Osteoblast (primary cell): ENCODE measurements around the gene DMRTB1. TPM values are rescaled to one million over a fixed set of nuclear protein-coding genes. Genes with fewer than 3 reads are reported as not detected.

Experiments
- DNase-seq: peaks from one replicate; pipeline ENCODE4 v3.0.0; 2011; ENCODE audit warnings: low spot score, mixed read lengths; ENCODE audit not compliant: insufficient read length; ENCODE audit errors: missing footprints
- H2AFZ ChIP-seq: 2 replicates; pipeline ENCODE4 v1.6.0; 2011; ENCODE audit warnings: mild to moderate bottlenecking, low read length
- H3K27ac ChIP-seq: 2 replicates; pipeline ENCODE4 v1.5.1; 2011; ENCODE audit warnings: mild to moderate bottlenecking, low read depth, low read length, moderate library complexity
- H3K27me3 ChIP-seq: 2 replicates; pipeline ENCODE4 v1.6.0; 2012; ENCODE audit warnings: mild to moderate bottlenecking, control low read depth, inconsistent platforms, low read length, moderate library complexity; ENCODE audit not compliant: insufficient read depth
- H3K36me3 ChIP-seq: 2 replicates; pipeline ENCODE4 v1.5.1; 2011; ENCODE audit warnings: mild to moderate bottlenecking, low read length, control low read depth, moderate library complexity; ENCODE audit not compliant: insufficient read depth
- H3K4me1 ChIP-seq: 2 replicates; pipeline ENCODE4 v1.5.1; 2011; ENCODE audit warnings: mild to moderate bottlenecking, low read length, control low read depth, moderate library complexity; ENCODE audit not compliant: insufficient read depth
- H3K4me2 ChIP-seq: 2 replicates; pipeline ENCODE4 v1.6.0; 2011; ENCODE audit warnings: mild to moderate bottlenecking, low read length; ENCODE audit not compliant: insufficient read depth
- H3K4me3 ChIP-seq: fragments of 200-600 bp; sonication (generic); 3 replicates; pipeline ENCODE4 v1.5.1; 2012; ENCODE audit warnings: mild to moderate bottlenecking, low read length, inconsistent platforms; ENCODE audit not compliant: insufficient read depth
- H3K79me2 ChIP-seq: 2 replicates; pipeline ENCODE4 v1.6.0; 2012; ENCODE audit warnings: mild to moderate bottlenecking, low read length, control low read depth, inconsistent platforms; ENCODE audit not compliant: insufficient read depth
- H3K9me3 ChIP-seq: 2 replicates; pipeline ENCODE4 v1.5.1; 2011; ENCODE audit warnings: low read depth, low read length, control low read depth
- H4K20me1 ChIP-seq: 2 replicates; pipeline ENCODE4 v1.6.0; 2012; ENCODE audit warnings: mild to moderate bottlenecking, low read length, control low read depth; ENCODE audit not compliant: insufficient read depth
- CTCF ChIP-seq: IDR thresholded peaks from 2 replicates; pipeline ENCODE4 v1.5.1; 2011; ENCODE audit warnings: mild to moderate bottlenecking, low read depth, low read length, moderate library complexity; ENCODE audit errors: extremely low read depth
- total RNA-seq: library from RNA; depleted of rRNA; stranded (reverse); fragments of >200 nt; gene quantifications from 2 replicates; pipeline ENCODE4 v1.2.3, GENCODE V29; 2012

The DMRTB1 gene
- total RNA-seq: not detected in 2 replicates

- Histone ChIP-seq H3K4me2 (no peak within 1 kb of the TSS), H3K36me3 (no peaks in the 10 kb centered on the region), H3K4me3 (no peak within 1 kb of the TSS), H3K27me3 (peaks cover 13% of the 10 kb centered on the region), H3K9me3 (no peaks in the 10 kb centered on the region), H3K4me1 (no peaks in the 10 kb centered on the region), H4K20me1 (no peaks in the 10 kb centered on the region), H3K79me2 (no peaks in the 10 kb centered on the region), H2AFZ (no peak within 1 kb of the TSS), H3K27ac (no peak within 1 kb of the TSS)
- no peak for DNase-seq
- no peak for TF ChIP-seq CTCF
Measured at GRCh38 chr1:53459321-53460175, at the start of gene DMRTB1. Gene DMRTB1, plus strand, starts transcription at chr1:53459399. Its CDS starts 55 bp downstream, at chr1:53459454.

DNA sequence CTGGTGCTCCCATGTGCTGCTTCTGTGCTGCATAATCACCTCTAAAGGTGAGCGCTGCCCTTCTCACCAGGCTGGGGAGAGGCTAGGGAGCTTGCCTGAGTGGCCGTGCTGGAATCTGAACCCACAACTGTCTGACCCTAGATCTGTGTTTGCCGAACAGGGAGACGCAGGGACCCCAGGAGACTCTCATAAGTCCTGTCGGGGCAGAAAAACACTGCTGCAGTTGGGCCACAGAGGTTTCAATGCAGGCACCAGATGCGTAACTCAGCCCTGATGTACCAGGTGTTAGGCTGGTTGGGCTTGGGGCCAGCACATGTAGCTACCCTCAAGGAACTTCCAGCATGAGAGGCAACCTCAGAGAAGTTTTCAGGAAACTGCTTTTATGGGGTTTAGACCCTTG is 49.5 kb upstream of the DMRTB1 start:
- no peaks in the 10 kb centered on the region for H4K20me1 ChIP-seq
- no peak for DNase-seq
- no peaks in the 10 kb centered on the region for H3K9me3 ChIP-seq
- peaks cover 2% of the 10 kb centered on the region for H3K27me3 ChIP-seq
- peaks cover 62% of the 10 kb centered on the region for H3K4me1 ChIP-seq
- no peak overlapping the region for H3K4me3 ChIP-seq
- H2AFZ ChIP-seq: no peak overlapping the region
- H3K79me2 ChIP-seq: no peaks in the 10 kb centered on the region
- peak overlapping the region; percentile 50 for H3K4me2 ChIP-seq
- no peak overlapping the region for H3K27ac ChIP-seq
- no peaks in the 10 kb centered on the region for H3K36me3 ChIP-seq
- no peak for TF ChIP-seq CTCF

DNA sequence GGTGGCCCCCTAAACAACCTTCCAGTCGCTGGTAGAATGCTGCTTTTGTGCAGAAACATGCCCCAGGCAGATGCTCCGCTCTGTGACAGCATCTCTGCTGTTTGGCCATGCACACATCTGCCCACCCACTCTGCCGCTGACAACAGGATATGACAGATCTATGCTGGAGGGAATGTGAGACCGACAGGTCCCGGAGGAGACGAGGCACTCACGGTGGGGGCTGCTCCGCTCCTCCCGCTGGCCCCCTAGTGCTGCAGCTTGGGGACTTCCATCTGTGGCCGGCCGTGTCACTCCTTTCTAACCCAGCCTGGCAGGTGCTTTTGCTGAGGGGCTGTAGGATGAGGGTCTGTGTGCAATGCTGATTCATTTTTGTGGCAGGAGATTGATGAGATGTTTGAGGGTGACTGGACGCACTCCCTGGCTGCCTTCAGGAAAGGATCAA is 49.1 kb upstream of the DMRTB1 start:
- no peaks in the 10 kb centered on the region for H3K27me3 ChIP-seq
- H3K27ac ChIP-seq: peak overlapping the region; percentile 26
- no peak overlapping the region for H2AFZ ChIP-seq
- no peak overlapping the region for H3K4me3 ChIP-seq
- no peak for TF ChIP-seq CTCF
- H3K79me2 ChIP-seq: no peaks in the 10 kb centered on the region
- peak overlapping the region; percentile 50 for H3K4me2 ChIP-seq
- no peak for DNase-seq
- H3K9me3 ChIP-seq: no peaks in the 10 kb centered on the region
- no peaks in the 10 kb centered on the region for H3K36me3 ChIP-seq
- no peaks in the 10 kb centered on the region for H4K20me1 ChIP-seq
- peaks cover 62% of the 10 kb centered on the region for H3K4me1 ChIP-seq

GRCh38 chr1:53410701-53411100 is 48.5 kb upstream of the DMRTB1 start:
- peaks cover 62% of the 10 kb centered on the region for H3K4me1 ChIP-seq
- H3K27me3 ChIP-seq: no peaks in the 10 kb centered on the region
- peak overlapping the region; percentile 50 for H3K4me2 ChIP-seq
- no peaks in the 10 kb centered on the region for H4K20me1 ChIP-seq
- no peaks in the 10 kb centered on the region for H3K36me3 ChIP-seq
- no peak overlapping the region for H3K4me3 ChIP-seq
- TF ChIP-seq CTCF: no peak
- no peaks in the 10 kb centered on the region for H3K79me2 ChIP-seq
- DNase-seq: no peak
- H2AFZ ChIP-seq: no peak overlapping the region
- H3K9me3 ChIP-seq: no peaks in the 10 kb centered on the region
- peak overlapping the region; percentile 26 for H3K27ac ChIP-seq
